Stimulated activated CD4-positive, alpha-beta T cell treated with anti-CD3 and anti-CD28 coated beads, Interleukin-1b, Interleukin-23, amount 100 ng/mL, for 1 hour (primary cell): Measurements from ENCODE around the gene CTDSP2.
A peak's percentile ranks its signal among the peaks of the same experiment; 100 is the strongest.

ENCODE experiments used
- DNase-seq, 2 donors: peaks; one replicate each; pipeline ENCODE4 v3.0.0-alpha.2; 2020; ENCODE audit warnings: low read depth in 2 of 2

The CTDSP2 gene

GRCh38 chr12:57816001-57816854 lies 30.3 kb downstream of the CTDSP2 start:
- no peak for DNase-seq

- no peak for DNase-seq
These were observed 31.1 kb downstream of the CTDSP2 start for GRCh38 chr12:57815177-57816000.

GRCh38 chr12:57813971-57814772 lies 32.4 kb downstream of the CTDSP2 start:
- no peak for DNase-seq

- no peak for DNase-seq
These were observed 33.2 kb downstream of the CTDSP2 start for GRCh38 chr12:57813111-57813970.

- DNase-seq: no peak
These were observed 35.3 kb downstream of the CTDSP2 start for GRCh38 chr12:57811028-57811755.

GRCh38 chr12:57810450-57810849 lies 36.1 kb downstream of the CTDSP2 start:
- no peak for DNase-seq

GRCh38 chr12:57809425-57809824 lies 37.1 kb downstream of the CTDSP2 start:
- no peak for DNase-seq

- DNase-seq: no peak
These were observed 38.2 kb downstream of the CTDSP2 start for GRCh38 chr12:57808351-57808750.

- no peak for DNase-seq
These were observed 39.2 kb downstream of the CTDSP2 start for GRCh38 chr12:57807285-57807684.

GRCh38 chr12:57806677-57807076 lies 39.9 kb downstream of the CTDSP2 start:
- DNase-seq: no peak

- DNase-seq: peak in 1 of 2 donors; percentile 6
These were observed 43.1 kb downstream of the CTDSP2 start for GRCh38 chr12:57803319-57803893.

GRCh38 chr12:57802607-57803006 lies 43.9 kb downstream of the CTDSP2 start:
- DNase-seq: no peak

GRCh38 chr12:57800965-57801364 lies 45.6 kb downstream of the CTDSP2 start:
- no peak for DNase-seq

- DNase-seq: no peak
These were observed 48.6 kb downstream of the CTDSP2 start for GRCh38 chr12:57797933-57798332.

- no peak for DNase-seq
These were observed 49.5 kb downstream of the CTDSP2 start for GRCh38 chr12:57796996-57797395.

GRCh38 chr12:57795354-57795753 lies 51.2 kb downstream of the CTDSP2 start:
- DNase-seq: no peak

GRCh38 chr12:57793920-57794319 lies 52.6 kb downstream of the CTDSP2 start:
- DNase-seq: no peak

GRCh38 chr12:57783861-57784260 lies 62.7 kb downstream of the CTDSP2 start:
- no peak for DNase-seq

- DNase-seq: no peak
These were observed 63.1 kb downstream of the CTDSP2 start for GRCh38 chr12:57783466-57783801.
